Neuronal stem cell (in vitro differentiated cells): ENCODE measurements around the gene ABCC1.

ENCODE experiments used
- DNase-seq: peaks from one replicate; pipeline ENCODE4 v3.0.0-alpha.2; 2013; ENCODE audit warnings: low spot score
- H2AFZ ChIP-seq: one replicate; pipeline ENCODE4 v1.6.1; 2013; ENCODE audit warnings: mild to moderate bottlenecking, low read length, inconsistent platforms
- H2AK5ac ChIP-seq: 2 replicates; pipeline ENCODE4 v1.6.1; 2013; ENCODE audit warnings: low read depth, mild to moderate bottlenecking, inconsistent platforms, low read length, moderate library complexity, mixed read lengths
- H2BK120ac ChIP-seq: 2 replicates; pipeline ENCODE4 v1.6.1; 2013; ENCODE audit warnings: low read depth, mild to moderate bottlenecking, inconsistent platforms, low read length, moderate library complexity, mixed read lengths
- H2BK12ac ChIP-seq: one replicate; pipeline ENCODE4 v1.6.1; 2013; ENCODE audit warnings: low read length, inconsistent platforms
- H2BK15ac ChIP-seq: 2 replicates; pipeline ENCODE4 v1.6.1; 2013; ENCODE audit warnings: mild to moderate bottlenecking, low read length, inconsistent platforms, mixed read lengths
- H2BK5ac ChIP-seq: one replicate; pipeline ENCODE4 v1.6.1; 2013; ENCODE audit warnings: inconsistent platforms, mild to moderate bottlenecking, low read length, moderate library complexity
- H3K14ac ChIP-seq: one replicate; pipeline ENCODE4 v1.6.1; 2013; ENCODE audit warnings: low read length, inconsistent platforms
- H3K18ac ChIP-seq: 2 replicates; pipeline ENCODE4 v1.6.1; 2013; ENCODE audit warnings: low read length, inconsistent platforms
- H3K23ac ChIP-seq: 2 replicates; pipeline ENCODE4 v1.6.1; 2013; ENCODE audit warnings: low read depth, mild to moderate bottlenecking, mixed read lengths, low read length, inconsistent platforms; ENCODE audit not compliant: poor library complexity
- H3K27ac ChIP-seq: replicated peaks from 3 replicates; pipeline ENCODE4 v1.5.1; 2013; ENCODE audit warnings: low read length, inconsistent platforms
- H3K27me3 ChIP-seq, 3 experiments: 2 replicates each; pipeline ENCODE4 v1.6.1; 2013; ENCODE audit warnings: low read length in 3 of 3, mild to moderate bottlenecking in 2 of 3, inconsistent platforms in 1 of 3, low read depth in 1 of 3, mixed read lengths in 1 of 3, moderate library complexity in 1 of 3; ENCODE audit not compliant: control insufficient read depth in 3 of 3, insufficient read depth in 3 of 3
- H3K36me3 ChIP-seq, 2 donors: replicated peaks in 1 of 2; 2 replicates each; pipeline ENCODE4 v1.6.1; 2013; ENCODE audit warnings: low read length in 2 of 2; ENCODE audit not compliant: control insufficient read depth in 2 of 2, insufficient read depth in 2 of 2
- H3K4ac ChIP-seq: 2 replicates; pipeline ENCODE4 v1.6.1; 2013; ENCODE audit warnings: inconsistent platforms, mild to moderate bottlenecking, low read length, moderate library complexity
- H3K4me1 ChIP-seq, 2 donors: 1 replicate in 1 of 2; 2 replicates in 1 of 2; pipeline ENCODE4 v1.6.1; 2013; ENCODE audit warnings: low read length in 2 of 2, low read depth in 1 of 2; ENCODE audit not compliant: control insufficient read depth in 2 of 2, insufficient read depth in 1 of 2
- H3K4me2 ChIP-seq: one replicate; pipeline ENCODE4 v1.6.1; 2013; ENCODE audit warnings: mild to moderate bottlenecking, low read length, inconsistent platforms; ENCODE audit not compliant: insufficient read depth, poor library complexity, severe bottlenecking
- H3K4me3 ChIP-seq, 2 donors: 2 replicates each; pipeline ENCODE4 v1.5.1; 2013; ENCODE audit warnings: low read length in 2 of 2, mild to moderate bottlenecking in 2 of 2, inconsistent platforms in 1 of 2, moderate library complexity in 1 of 2
- H3K79me1 ChIP-seq: one replicate; pipeline ENCODE4 v1.6.1; 2013; ENCODE audit warnings: low read depth, mild to moderate bottlenecking, inconsistent platforms, low read length, moderate library complexity
- H3K9ac ChIP-seq: one replicate; pipeline ENCODE4 v1.6.1; 2013; ENCODE audit warnings: mild to moderate bottlenecking, low read depth, low read length, inconsistent platforms; ENCODE audit not compliant: poor library complexity
- H3K9me3 ChIP-seq, 2 donors: replicated peaks in 1 of 2; 2 replicates each; pipeline versions ENCODE3 to v1.6.1; 2013; ENCODE audit warnings: low read length in 2 of 2, mild to moderate bottlenecking in 2 of 2, inconsistent platforms in 1 of 2, low read depth in 1 of 2, mixed read lengths in 1 of 2, moderate library complexity in 1 of 2; ENCODE audit not compliant: control insufficient read depth in 2 of 2, insufficient read depth in 1 of 2
- H4K8ac ChIP-seq: one replicate; pipeline ENCODE4 v1.6.1; 2013; ENCODE audit warnings: low read depth, mild to moderate bottlenecking, inconsistent platforms, low read length, moderate library complexity
- H4K91ac ChIP-seq: one replicate; pipeline ENCODE4 v1.6.1; 2013; ENCODE audit warnings: low read length, low read depth, mild to moderate bottlenecking, inconsistent platforms; ENCODE audit not compliant: poor library complexity
- WGBS, 2 donors: extraction: QIAGEN DNeasy Blood & Tissue Kit; methylation state at CpG; one replicate each; pipeline ENCODE4 v1.1.7; 2013; ENCODE audit warnings: missing lambda C conversion rate in 2 of 2, mixed read lengths in 1 of 2; ENCODE audit not compliant: insufficient read length in 2 of 2, insufficient replicate concordance in 1 of 2; ENCODE audit errors: extremely low coverage in 2 of 2; 5-methylcytosine and 5-hydroxymethylcytosine counted together

Gene ABCC1

GRCh38 chr16:16019488-16019887 is 70.1 kb downstream of the ABCC1 start:
- H3K27ac ChIP-seq = no peak overlapping the region
- H3K9me3 ChIP-seq = no peaks in the 10 kb centered on the region
- peaks cover 2% of the 10 kb centered on the region for H3K79me1 ChIP-seq
- H2BK15ac ChIP-seq = no peak overlapping the region
- H3K9ac ChIP-seq = no peak overlapping the region
- no peak overlapping the region for H2BK120ac ChIP-seq
- H3K4me3 ChIP-seq = no peak overlapping the region
- H2AFZ ChIP-seq = no peak overlapping the region
- no peak overlapping the region for H4K8ac ChIP-seq
- peaks cover 0 to 5% of the 10 kb centered on the region in 2 donors for H3K4me1 ChIP-seq
- no peak overlapping the region for H3K23ac ChIP-seq
- H3K14ac ChIP-seq = no peak overlapping the region
- no peak overlapping the region for H3K4ac ChIP-seq
- H2AK5ac ChIP-seq = no peak overlapping the region
- no peaks in the 10 kb centered on the region for H3K27me3 ChIP-seq
- no peak overlapping the region for H4K91ac ChIP-seq
- H3K36me3 ChIP-seq = peaks cover 0 to 26% of the 10 kb centered on the region in 2 donors
- H2BK12ac ChIP-seq = no peak overlapping the region
- H3K18ac ChIP-seq = no peak overlapping the region
- no peak overlapping the region for H2BK5ac ChIP-seq
- H3K4me2 ChIP-seq = no peak overlapping the region
- DNase-seq = no peak
- WGBS, 2 donors = no CpG with 5 or more reads among the region's 4 CpGs

DNA sequence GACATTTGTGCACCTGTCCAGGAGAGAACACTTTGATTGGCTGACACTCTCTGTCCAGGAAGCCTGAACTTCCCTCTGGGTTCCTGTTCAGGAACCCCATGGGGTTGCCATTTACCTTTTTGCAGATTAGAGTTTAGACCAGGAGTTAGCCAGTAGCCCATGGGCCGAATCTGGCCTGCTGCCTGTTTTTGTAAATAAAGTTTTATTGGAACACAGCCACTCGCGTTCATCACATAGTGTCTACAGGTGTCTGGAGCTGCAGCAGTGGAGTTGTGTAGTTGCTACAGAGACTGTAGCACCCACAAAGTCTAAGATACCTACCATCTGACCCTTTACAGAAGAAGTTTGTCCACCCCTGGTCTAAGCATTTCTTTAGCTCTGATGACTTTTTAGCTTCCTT is 70.9 kb downstream of the ABCC1 start:
- no peak overlapping the region for H3K14ac ChIP-seq
- no peak overlapping the region for H3K18ac ChIP-seq
- WGBS, 2 donors = no CpG with 5 or more reads among the region's 3 CpGs
- no peak overlapping the region for H3K4me3 ChIP-seq
- H3K27me3 ChIP-seq = no peaks in the 10 kb centered on the region
- H3K23ac ChIP-seq = no peak overlapping the region
- H2AK5ac ChIP-seq = no peak overlapping the region
- H4K91ac ChIP-seq = no peak overlapping the region
- H3K79me1 ChIP-seq = peaks cover 2% of the 10 kb centered on the region
- H3K9ac ChIP-seq = no peak overlapping the region
- no peak overlapping the region for H2BK120ac ChIP-seq
- peaks cover 0 to 5% of the 10 kb centered on the region in 2 donors for H3K4me1 ChIP-seq
- H3K36me3 ChIP-seq = peaks cover 0 to 24% of the 10 kb centered on the region in 2 donors
- H2BK12ac ChIP-seq = no peak overlapping the region
- H2BK15ac ChIP-seq = no peak overlapping the region
- no peaks in the 10 kb centered on the region for H3K9me3 ChIP-seq
- no peak for DNase-seq
- H2AFZ ChIP-seq = no peak overlapping the region
- H4K8ac ChIP-seq = no peak overlapping the region
- H3K27ac ChIP-seq = no peak overlapping the region
- no peak overlapping the region for H3K4me2 ChIP-seq
- no peak overlapping the region for H3K4ac ChIP-seq
- no peak overlapping the region for H2BK5ac ChIP-seq

GRCh38 chr16:16021020-16021419 is 71.6 kb downstream of the ABCC1 start:
- Histone ChIP-seq H2BK15ac (no peak overlapping the region), H3K27ac (no peak overlapping the region), H3K9ac (no peak overlapping the region)

GRCh38 chr16:16021646-16021987 is 72.2 kb downstream of the ABCC1 start:
- H3K9me3 ChIP-seq = no peaks in the 10 kb centered on the region
- no peak overlapping the region for H2BK15ac ChIP-seq
- no peak for DNase-seq
- H2AFZ ChIP-seq = no peak overlapping the region
- no peak overlapping the region for H4K8ac ChIP-seq
- peaks cover 0 to 5% of the 10 kb centered on the region in 2 donors for H3K4me1 ChIP-seq
- H2BK120ac ChIP-seq = no peak overlapping the region
- H3K23ac ChIP-seq = no peak overlapping the region
- peak overlapping the region; percentile 5 for H3K9ac ChIP-seq
- no peak overlapping the region for H3K4ac ChIP-seq
- no peak overlapping the region for H3K4me2 ChIP-seq
- no peak overlapping the region for H3K4me3 ChIP-seq
- no CpG with 5 or more reads among the region's 9 CpGs for WGBS, 2 donors
- no peaks in the 10 kb centered on the region for H3K27me3 ChIP-seq
- no peak overlapping the region for H3K14ac ChIP-seq
- no peak overlapping the region for H2BK5ac ChIP-seq
- no peak overlapping the region for H2AK5ac ChIP-seq
- H3K18ac ChIP-seq = no peak overlapping the region
- peaks cover 2% of the 10 kb centered on the region for H3K79me1 ChIP-seq
- H2BK12ac ChIP-seq = no peak overlapping the region
- peaks cover 0 to 15% of the 10 kb centered on the region in 2 donors for H3K36me3 ChIP-seq
- H4K91ac ChIP-seq = no peak overlapping the region
- no peak overlapping the region for H3K27ac ChIP-seq

More at GRCh38 chr16:16021020-16021419, 71.6 kb downstream of the ABCC1 start:
- no peak overlapping the region for H4K91ac ChIP-seq
- no peak overlapping the region for H3K4me2 ChIP-seq
- H4K8ac ChIP-seq = no peak overlapping the region
- no peak overlapping the region for H2AFZ ChIP-seq
- no peak overlapping the region for H2BK5ac ChIP-seq
- no peaks in the 10 kb centered on the region for H3K27me3 ChIP-seq
- no peak overlapping the region for H3K4me3 ChIP-seq
- H2BK12ac ChIP-seq = no peak overlapping the region
- H3K79me1 ChIP-seq = peaks cover 2% of the 10 kb centered on the region
- no peak for DNase-seq
- peaks cover 0 to 5% of the 10 kb centered on the region in 2 donors for H3K4me1 ChIP-seq
- peaks cover 0 to 18% of the 10 kb centered on the region in 2 donors for H3K36me3 ChIP-seq
- no peak overlapping the region for H3K23ac ChIP-seq
- WGBS, 2 donors = no CpG with 5 or more reads among the region's 3 CpGs
- no peak overlapping the region for H2BK120ac ChIP-seq
- no peaks in the 10 kb centered on the region for H3K9me3 ChIP-seq
- H3K18ac ChIP-seq = no peak overlapping the region
- H2AK5ac ChIP-seq = no peak overlapping the region
- H3K4ac ChIP-seq = no peak overlapping the region
- H3K14ac ChIP-seq = no peak overlapping the region
